Endothelial cell of umbilical vein (primary cell): ENCODE results near the gene WDR45. TPM values are rescaled to one million over a fixed set of nuclear protein-coding genes. Genes with fewer than 3 reads are reported as not detected.

Experiments used
- BruUV-seq: library from RNA; stranded (reverse); fragments of 400-500 nt; replicated peaks from 2 replicates; lab custom pipeline; 2021; lab: Mats Ljungman, UMichigan
- CTCF ChIA-PET: fragments of 300-600, 350-600 bp; sonication (Branson Sonifier 250); formaldehyde crosslinking; loops from one replicate; lab custom pipeline; 2021; ENCODE audit warnings: antibody characterized with exemption, inconsistent platforms; lab: Charles Lee
- POLR2A ChIA-PET: fragments of 300-600, 350-600 bp; sonication (Branson Sonifier 250); formaldehyde crosslinking; loops from one replicate; lab custom pipeline; 2021; ENCODE audit warnings: antibody characterized with exemption, inconsistent platforms; lab: Charles Lee
- DNase-seq: peaks from one replicate; pipeline ENCODE4 v3.0.0-alpha.2; 2011; ENCODE audit warnings: low read depth, low spot score
- FAIRE-seq: peaks from 2 replicates; lab custom pipeline; 2011; peaks lifted over from hg19 to GRCh38; lab: Jason Lieb, UNC
- H2AFZ ChIP-seq: 2 replicates; pipeline ENCODE4 v1.6.0; 2012; ENCODE audit warnings: low read depth, low read length, control low read depth, inconsistent platforms
- H3K27ac ChIP-seq: 2 replicates; pipeline ENCODE4 v1.5.1; 2011; ENCODE audit warnings: low read depth, mild to moderate bottlenecking, control low read depth, low read length, moderate library complexity; ENCODE audit not compliant: insufficient read depth
- H3K27me3 ChIP-seq, 2 experiments: 2 replicates each; pipeline versions ENCODE4 v1.6.0 to v1.6.1; 2011; ENCODE audit warnings: low read length in 2 of 2, mixed read lengths in 1 of 2; ENCODE audit not compliant: control insufficient read depth in 2 of 2, insufficient read depth in 2 of 2
- H3K36me3 ChIP-seq, 2 experiments: 2 replicates in 1 of 2; 3 replicates in 1 of 2; pipeline ENCODE4 v1.5.1; 2011; ENCODE audit warnings: low read length in 2 of 2, mild to moderate bottlenecking in 1 of 2, moderate library complexity in 1 of 2; ENCODE audit not compliant: control insufficient read depth in 2 of 2, insufficient read depth in 2 of 2; ENCODE audit errors: extremely low read depth in 1 of 2
- H3K4me1 ChIP-seq: 3 replicates; pipeline ENCODE4 v1.5.1; 2011; ENCODE audit warnings: mild to moderate bottlenecking, low read length; ENCODE audit not compliant: control insufficient read depth, insufficient read depth; ENCODE audit errors: extremely low read depth
- H3K4me2 ChIP-seq: 2 replicates; pipeline ENCODE4 v1.6.1; 2011; ENCODE audit warnings: low read length, control low read depth, mixed read lengths; ENCODE audit not compliant: insufficient read depth
- H3K4me3 ChIP-seq, 3 experiments: fragments of 200-600 bp in 1 of 3; sonication (generic), shearing (Covaris generic) in 1 of 3; replicated peaks in 1 of 3; 2 replicates each; pipeline ENCODE4 v1.5.1; 2011 to 2016; ENCODE audit warnings: control low read depth in 3 of 3, low read length in 3 of 3, mild to moderate bottlenecking in 2 of 3, inconsistent platforms in 1 of 3, low read depth in 1 of 3, moderate library complexity in 1 of 3; ENCODE audit not compliant: insufficient read depth in 1 of 3
- H3K79me2 ChIP-seq: 2 replicates; pipeline ENCODE4 v1.6.0; 2012; ENCODE audit warnings: low read length, inconsistent platforms; ENCODE audit not compliant: control insufficient read depth, insufficient read depth
- H3K9ac ChIP-seq: replicated peaks from 2 replicates; pipeline ENCODE3; 2011; ENCODE audit warnings: low read length, control low read depth; ENCODE audit not compliant: insufficient read depth; ENCODE audit errors: extremely low read depth
- H3K9me1 ChIP-seq: replicated peaks from 3 replicates; pipeline ENCODE4 v1.6.0; 2011; ENCODE audit warnings: mild to moderate bottlenecking, low read length; ENCODE audit not compliant: control insufficient read depth, insufficient read depth; ENCODE audit errors: extremely low read depth
- H3K9me3 ChIP-seq: replicated peaks from 2 replicates; pipeline ENCODE4 v1.5.1; 2012; ENCODE audit warnings: low read length, inconsistent platforms; ENCODE audit not compliant: control insufficient read depth, insufficient read depth
- H4K20me1 ChIP-seq: replicated peaks from 2 replicates; pipeline ENCODE3; 2011; ENCODE audit warnings: mild to moderate bottlenecking, low read length; ENCODE audit not compliant: control insufficient read depth, insufficient read depth; ENCODE audit errors: extremely low read depth
- CTCF ChIP-seq, 2 donors: IDR thresholded peaks; 1 replicate in 1 of 2; 2 replicates in 1 of 2; pipeline ENCODE4 v1.5.1; 2011; ENCODE audit warnings: low read length in 2 of 2, mild to moderate bottlenecking in 2 of 2, moderate library complexity in 2 of 2, control low read depth in 1 of 2, inconsistent platforms in 1 of 2, low read depth in 1 of 2; ENCODE audit not compliant: insufficient read depth in 1 of 2; ENCODE audit errors: extremely low read depth in 1 of 2
- EZH2 ChIP-seq: IDR thresholded peaks from 2 replicates; pipeline ENCODE4 v1.6.1; 2012; ENCODE audit warnings: borderline replicate concordance, low read depth, mild to moderate bottlenecking, moderate library complexity, low read length, inconsistent platforms; ENCODE audit not compliant: severe bottlenecking
- FOS ChIP-seq: IDR thresholded peaks from 2 replicates; pipeline ENCODE4 v1.6.1; 2011; ENCODE audit warnings: mild to moderate bottlenecking, low read length, moderate library complexity, borderline replicate concordance; ENCODE audit not compliant: insufficient read depth
- GATA2 ChIP-seq: IDR thresholded peaks from 2 replicates; pipeline ENCODE4 v1.7.0; 2011; ENCODE audit warnings: low read depth, mild to moderate bottlenecking, moderate library complexity, mixed read lengths, low read length; ENCODE audit not compliant: insufficient read length, insufficient read depth
- JUN ChIP-seq: IDR thresholded peaks from 2 replicates; pipeline ENCODE4 v1.6.1; 2011; ENCODE audit warnings: borderline replicate concordance, low read depth; ENCODE audit not compliant: insufficient read length, insufficient read depth
- MAX ChIP-seq: IDR thresholded peaks from 2 replicates; pipeline ENCODE4 v1.6.1; 2011; ENCODE audit not compliant: insufficient read depth, insufficient read length
- MYC ChIP-seq: IDR thresholded peaks from one replicate; pipeline ENCODE4 v1.6.1; 2011; ENCODE audit warnings: mild to moderate bottlenecking, low read depth, low read length
- POLR2A ChIP-seq: IDR thresholded peaks from 2 replicates; pipeline ENCODE4 v1.6.1; 2012; ENCODE audit warnings: low read depth, mild to moderate bottlenecking, control low read depth, low read length
- POLR2AphosphoS5 ChIP-seq: IDR thresholded peaks from 2 replicates; pipeline ENCODE4 v1.6.1; 2012; ENCODE audit warnings: low read depth, mild to moderate bottlenecking, control low read depth, low read length, moderate library complexity; ENCODE audit not compliant: insufficient read depth
- dilution Hi-C: fragments of 300-500 bp; cut with MboI; formaldehyde crosslinking; loops from one replicate; pipeline ENCODE4 v1.15.0; 2019; ENCODE audit warnings: low sequenced_read_pairs; ENCODE audit not compliant: extremely low pct_ligation_motif_present
- intact Hi-C: fragments of 100-400 bp; cut with micrococcal nuclease; formaldehyde crosslinking; loops from one replicate; pipeline ENCODE4 v1.10.0; 2022
- polyA plus RNA-seq, 4 experiments: library from polyadenylated mRNA; depleted of rRNA in 3 of 4; stranded (reverse) in 3 of 4; unstranded in 1 of 4; fragments of >200 nt; gene quantifications; 2 replicates each; pipeline versions ENCODE4 v1.2.1 to v1.2.3, GENCODE V29; 2011 to 2012; ENCODE audit warnings: missing spikeins in 1 of 4
- total RNA-seq: library from RNA; stranded (reverse); gene quantifications from 2 replicates; pipeline ENCODE4 v1.2.3, GENCODE V29; 2021

WDR45 gene
- total and polyA plus RNA-seq, 2 donors (not counting 3 experiments of a cell fraction or from before 2014, with no cell fraction given) = 32.2 to 70.4 TPM

- H3K79me2 ChIP-seq = peaks cover 15% of the 10 kb centered on the region
- peaks cover 5% of the 10 kb centered on the region for H3K4me1 ChIP-seq
- H3K9me1 ChIP-seq = no peaks in the 10 kb centered on the region
- dilution Hi-C loops (no loop called here), intact Hi-C loops (no loop called here)
- H3K27ac ChIP-seq = no peak overlapping the region
- H3K4me3 ChIP-seq = peak overlapping the region in 1 of 3 experiments; percentile 95
- no peaks in the 10 kb centered on the region for H3K27me3 ChIP-seq
- peak overlapping the region; percentile 45 for H3K4me2 ChIP-seq
- H3K36me3 ChIP-seq = peaks cover 0 to 8% of the 10 kb centered on the region in 2 experiments
- H3K9ac ChIP-seq = peak overlapping the region; percentile 93
- CTCF ChIA-PET = no interaction called here
- no peak for DNase-seq
- no peak for TF ChIP-seq MYC
- TF ChIP-seq FOS = no peak
- TF ChIP-seq MAX = no peak
- no peak for TF ChIP-seq POLR2AphosphoS5
- TF ChIP-seq POLR2A = no peak
- TF ChIP-seq GATA2 = no peak
- no peak for TF ChIP-seq CTCF (IDR thresholded peaks at IDR 0.05; ENCODE audit: extremely low read depth in 1 of 2, insufficient read depth in 1 of 2, low read depth in 1 of 2, low read length in 2 of 2)
- TF ChIP-seq EZH2 = no peak
- TF ChIP-seq JUN = no peak
- no peaks in the 10 kb centered on the region for H4K20me1 ChIP-seq
- FAIRE-seq = no peak
- no peaks in the 10 kb centered on the region for H3K9me3 ChIP-seq
- H2AFZ ChIP-seq = no peak overlapping the region
- no TSS peak for BruUV-seq
- POLR2A ChIA-PET = no interaction called here
Measured at GRCh38 chrX:49122499-49122898, 42.8 kb upstream of the WDR45 start.
